GM08714 (cell line): Measurements from ENCODE around the gene MYO5A.
"Not testable (repeated sequence)": the region's sequence is repeated elsewhere in the genome, so short reads cannot be mapped to it uniquely, and the experiment has no call there.

ENCODE experiments used
- H3K4me3 ChIP-seq: fragments of 200-500 bp; sonication (Bioruptor generic); 2 replicates; pipeline ENCODE4 v1.5.1; 2014; ENCODE audit warnings: mild to moderate bottlenecking, low read length, inconsistent platforms
- ZNF274 ChIP-seq: IDR thresholded peaks from 2 replicates; pipeline ENCODE4 v1.6.1; 2012; ENCODE audit warnings: mild to moderate bottlenecking, low read depth, low read length

MYO5A gene

DNA sequence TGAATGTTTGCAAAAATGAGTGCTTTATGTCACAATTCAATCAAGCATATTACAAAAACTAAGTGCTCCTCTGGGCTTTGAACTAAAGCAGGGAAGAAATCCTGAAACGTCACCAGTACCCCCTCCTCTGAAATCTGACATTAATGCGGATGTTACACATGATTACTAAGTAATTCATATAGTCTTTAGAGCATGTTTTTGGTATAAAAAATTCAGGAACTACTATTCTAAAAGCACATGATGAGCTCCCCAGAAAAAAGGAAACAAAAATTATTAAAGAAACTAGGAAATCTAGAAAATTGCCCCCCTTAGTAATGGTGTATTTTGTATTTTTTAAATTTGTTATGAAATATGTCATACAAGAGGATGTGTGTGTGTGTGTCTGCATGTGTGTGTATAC lies 87.7 kb downstream of the MYO5A start:
- H3K4me3 ChIP-seq, result no peak overlapping the region
- no peak for TF ChIP-seq ZNF274

DNA sequence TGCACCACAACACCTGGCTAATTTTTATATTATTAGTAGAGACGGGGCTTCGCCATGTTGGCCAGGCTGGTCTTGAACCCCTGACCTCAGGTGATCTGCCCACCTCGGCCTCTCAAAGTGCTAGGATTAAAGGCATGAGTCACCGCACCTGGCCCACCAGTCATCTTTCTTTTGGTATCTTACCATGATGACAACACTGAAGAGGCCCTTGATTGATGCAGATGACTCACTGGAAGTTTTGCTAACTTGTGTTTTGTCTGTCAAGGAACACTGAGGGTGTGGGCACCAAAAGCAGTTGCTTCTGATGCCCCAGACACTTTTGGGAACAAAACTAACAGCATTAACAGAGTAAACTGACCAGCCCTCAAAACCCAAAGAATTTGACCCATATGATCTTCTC lies 88.3 kb downstream of the MYO5A start:
- TF ChIP-seq ZNF274, result no peak
- H3K4me3 ChIP-seq, result no peak overlapping the region

DNA sequence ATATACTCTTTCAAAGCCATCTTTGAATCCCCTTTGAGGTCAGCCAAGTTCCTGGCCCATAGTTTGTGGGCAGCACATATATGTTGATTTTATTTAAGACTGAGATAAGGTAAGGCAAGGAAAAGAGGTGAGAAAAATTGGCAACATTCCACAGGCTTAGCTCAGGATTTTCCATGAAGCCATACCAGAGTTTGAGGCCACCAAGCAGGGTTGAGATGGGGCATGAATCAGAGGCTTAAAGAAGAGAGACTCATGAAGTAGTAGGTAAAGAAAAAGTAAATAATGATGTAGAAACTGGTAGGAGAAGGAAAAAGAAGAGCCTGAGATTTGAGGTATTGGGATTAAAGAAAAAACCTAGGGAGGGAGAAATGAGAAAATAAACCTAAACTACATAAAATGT lies 89.2 kb downstream of the MYO5A start:
- no peak for TF ChIP-seq ZNF274

DNA sequence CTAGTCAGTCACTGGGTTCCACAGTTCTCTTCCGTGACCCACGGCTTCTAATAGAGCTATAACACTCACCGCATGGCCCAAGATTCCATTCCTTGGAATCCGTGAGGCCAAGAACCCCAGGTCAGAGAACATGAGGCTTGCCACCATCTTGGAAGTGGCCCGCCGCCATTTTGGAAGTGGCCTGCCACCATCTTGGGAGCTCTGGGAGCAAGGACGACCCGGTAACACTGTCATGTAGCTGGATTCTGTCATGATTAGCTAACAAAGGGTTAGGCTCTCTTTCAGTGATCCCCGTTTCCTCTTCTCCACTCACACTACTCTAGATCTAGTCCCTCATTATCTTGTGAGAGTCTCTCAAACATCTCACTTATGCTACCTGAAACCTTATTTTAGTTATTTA lies 89.6 kb downstream of the MYO5A start:
- H3K4me3 ChIP-seq, result not testable (repeated sequence)

More for the DNA sequence above, 89.2 kb downstream of the MYO5A start:
- no peak overlapping the region for H3K4me3 ChIP-seq

DNA sequence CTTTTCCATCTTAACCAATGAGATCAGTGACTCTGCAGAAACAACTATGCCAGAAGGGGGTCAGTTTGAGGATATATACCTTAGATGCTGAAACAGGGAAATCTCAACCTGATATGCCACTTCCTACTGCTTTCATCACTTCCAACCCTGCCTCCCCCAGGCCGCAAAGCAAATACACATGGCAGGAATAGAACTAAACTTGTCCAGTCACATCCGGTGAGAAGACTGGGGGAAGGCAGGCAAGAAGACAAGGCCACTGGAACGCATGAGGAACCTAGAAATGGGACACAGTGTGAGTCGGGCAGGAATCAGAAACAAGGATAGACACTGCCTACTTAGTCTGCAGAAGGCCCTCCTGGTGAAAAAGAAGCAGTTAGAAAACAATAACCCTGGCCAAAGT lies 90.6 kb downstream of the MYO5A start:
- no peak overlapping the region for H3K4me3 ChIP-seq
- TF ChIP-seq ZNF274, result no peak

DNA sequence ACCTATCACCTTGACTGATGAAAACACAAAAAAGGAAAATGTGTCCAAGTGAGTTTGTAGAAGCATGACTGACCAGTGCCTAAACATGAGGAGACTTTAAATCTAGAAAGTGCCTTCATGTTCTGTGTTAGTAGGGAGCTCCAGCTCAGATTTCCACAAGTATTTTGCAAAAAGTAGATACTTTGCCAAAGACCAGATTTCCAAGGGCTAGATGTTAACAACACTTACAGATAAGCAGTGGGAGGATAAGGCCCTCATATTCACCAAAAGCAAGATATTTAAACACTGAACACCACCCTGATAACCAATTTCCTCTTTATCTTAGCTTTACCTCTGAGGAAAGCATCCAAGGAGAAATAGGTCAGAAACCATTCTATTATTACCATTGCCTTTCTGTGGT lies 91.0 kb downstream of the MYO5A start:
- H3K4me3 ChIP-seq, result no peak overlapping the region
- no peak for TF ChIP-seq ZNF274

DNA sequence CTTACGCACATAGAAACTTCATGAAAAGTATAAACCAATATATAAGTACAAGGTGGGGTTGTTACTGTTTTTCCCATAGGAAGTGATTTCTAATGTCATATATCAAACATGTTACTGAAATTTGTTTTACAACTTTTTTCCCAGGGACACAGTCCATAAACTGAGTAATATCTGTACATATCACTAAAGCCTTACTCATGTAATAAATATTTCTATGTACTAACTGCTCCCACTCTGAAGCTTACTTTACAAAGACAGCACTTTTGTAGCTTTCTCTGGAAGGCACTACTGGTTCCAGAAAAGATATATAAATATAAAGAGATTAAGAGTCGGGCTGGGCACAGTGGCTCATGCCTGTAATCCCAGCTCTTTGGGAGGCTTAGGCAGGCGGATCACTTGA lies 91.7 kb downstream of the MYO5A start:
- TF ChIP-seq ZNF274, result no peak
- no peak overlapping the region for H3K4me3 ChIP-seq

DNA sequence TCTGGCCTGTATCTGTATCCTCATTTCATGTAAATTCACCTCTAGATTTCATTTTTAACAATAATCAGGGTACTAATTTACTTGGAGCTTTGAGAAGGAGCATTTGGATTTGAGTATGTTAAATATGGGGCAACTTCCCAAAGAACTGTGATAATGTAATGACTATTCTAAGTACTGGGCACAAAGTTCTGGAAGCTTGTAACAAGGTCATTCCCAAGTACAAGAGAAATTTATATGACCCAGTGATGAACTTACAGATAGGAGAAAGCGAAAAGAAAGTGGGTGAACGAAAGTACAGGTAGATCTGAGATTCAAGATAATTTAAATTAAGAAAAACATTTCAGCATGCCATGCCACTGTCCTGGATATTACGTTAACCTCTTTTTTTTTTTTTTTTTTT lies 93.8 kb downstream of the MYO5A start:
- no peak overlapping the region for H3K4me3 ChIP-seq
- TF ChIP-seq ZNF274, result no peak

DNA sequence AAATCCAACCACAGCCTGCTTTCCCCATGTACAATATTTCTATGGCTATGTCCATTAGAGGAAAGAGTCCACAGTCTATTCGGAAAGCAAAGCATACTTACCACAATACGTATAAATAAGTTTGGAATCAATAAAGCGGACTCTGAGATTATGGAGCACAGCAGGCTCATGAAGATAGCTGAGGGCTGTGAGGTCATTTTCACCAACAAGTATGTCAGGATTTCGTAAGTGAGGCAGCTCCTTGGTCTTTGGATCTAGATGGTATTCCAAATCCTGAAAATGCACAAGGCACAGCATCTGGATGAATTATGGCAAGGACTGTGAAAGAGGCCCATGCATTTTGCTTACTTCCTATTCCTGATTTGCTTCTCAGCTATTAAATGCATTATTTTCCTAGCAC lies 100.4 kb downstream of the MYO5A start:
- TF ChIP-seq ZNF274, result no peak
- H3K4me3 ChIP-seq, result no peak overlapping the region

DNA sequence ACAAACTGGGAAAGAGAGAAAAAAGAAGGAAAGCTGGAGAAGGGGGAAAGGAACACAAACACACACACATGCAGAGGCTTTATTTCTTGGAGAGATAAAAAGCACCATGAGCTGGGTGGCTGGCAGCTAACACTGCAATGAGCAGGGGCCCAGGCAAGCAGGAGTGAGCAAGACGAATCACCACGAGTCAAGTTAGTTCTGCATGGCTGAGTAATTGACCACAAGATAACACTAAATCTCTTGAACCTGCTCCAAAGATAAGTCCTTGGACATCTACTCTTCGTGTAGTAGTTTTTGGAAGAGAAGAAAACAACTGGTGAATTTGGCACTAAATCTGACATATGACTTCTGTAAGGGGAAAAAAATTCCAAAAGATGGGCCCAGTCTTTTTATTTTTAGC lies 100.9 kb downstream of the MYO5A start:
- TF ChIP-seq ZNF274, result no peak
- no peak overlapping the region for H3K4me3 ChIP-seq

DNA sequence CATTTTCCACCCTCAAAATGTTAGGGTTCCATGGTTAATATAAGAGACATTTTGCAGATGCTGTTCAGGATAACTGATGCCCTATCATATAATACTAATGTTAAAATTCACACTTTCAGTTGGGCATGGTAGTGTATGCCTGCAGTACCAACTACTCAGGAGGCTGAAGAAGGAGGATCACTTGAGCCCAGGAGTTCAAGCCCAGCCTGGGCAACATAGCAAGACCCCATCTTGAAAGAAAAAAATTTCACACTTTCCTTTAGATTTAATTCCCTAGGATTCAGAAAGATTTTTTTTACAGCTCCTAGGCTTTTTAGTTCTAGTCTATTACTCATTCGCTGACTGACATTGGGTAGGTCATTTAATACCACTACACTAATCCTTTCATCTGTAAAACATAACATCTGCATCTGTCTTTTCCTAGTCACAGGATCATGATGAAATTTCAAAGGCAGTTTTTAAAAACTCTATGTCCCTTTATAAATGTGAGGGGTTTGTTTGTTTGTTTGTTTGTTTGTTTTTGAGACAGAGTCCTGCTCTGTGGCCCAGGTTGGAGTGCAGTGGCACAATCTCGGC lies 103.7 kb downstream of the MYO5A start:
- no peak for TF ChIP-seq ZNF274
- H3K4me3 ChIP-seq, result no peak overlapping the region

DNA sequence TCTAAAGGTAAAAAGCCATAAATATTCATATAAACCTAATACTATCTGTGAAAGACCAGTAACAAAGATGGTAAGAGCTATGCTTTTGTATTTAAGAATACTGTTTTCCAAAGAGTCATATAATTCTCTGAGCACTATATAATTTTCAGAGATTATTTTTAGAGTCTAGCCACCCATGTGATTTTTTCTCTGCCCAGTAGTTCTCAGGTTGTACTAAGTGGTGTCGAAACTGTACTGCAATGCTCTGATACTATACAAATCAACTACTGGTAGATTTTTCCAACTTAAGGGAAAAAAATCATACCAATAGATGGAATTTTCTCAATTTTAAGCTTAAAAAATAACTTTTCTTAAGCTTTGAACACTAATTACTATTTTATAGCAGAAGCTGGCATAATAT lies 104.8 kb downstream of the MYO5A start:
- no peak for TF ChIP-seq ZNF274
- no peak overlapping the region for H3K4me3 ChIP-seq

DNA sequence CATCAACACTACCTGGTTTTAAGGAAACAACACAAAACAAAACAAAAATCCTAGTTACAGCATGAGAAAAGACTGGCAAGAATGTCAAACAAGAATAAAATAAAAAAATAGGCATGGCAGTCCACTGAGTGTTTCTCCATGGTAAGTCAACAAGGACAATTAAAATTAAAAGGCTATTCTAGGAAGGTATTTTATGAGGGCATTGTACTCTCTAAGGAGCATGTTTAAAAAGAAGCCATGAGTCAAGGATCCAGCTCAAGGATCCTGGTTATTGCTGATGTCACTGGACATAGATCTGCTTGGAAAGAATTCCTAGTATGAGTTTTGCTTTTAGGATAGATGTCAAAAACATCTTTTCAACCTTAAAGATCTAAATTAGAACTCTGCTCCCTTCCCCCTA lies 106.7 kb downstream of the MYO5A start:
- TF ChIP-seq ZNF274, result no peak
- H3K4me3 ChIP-seq, result no peak overlapping the region

DNA sequence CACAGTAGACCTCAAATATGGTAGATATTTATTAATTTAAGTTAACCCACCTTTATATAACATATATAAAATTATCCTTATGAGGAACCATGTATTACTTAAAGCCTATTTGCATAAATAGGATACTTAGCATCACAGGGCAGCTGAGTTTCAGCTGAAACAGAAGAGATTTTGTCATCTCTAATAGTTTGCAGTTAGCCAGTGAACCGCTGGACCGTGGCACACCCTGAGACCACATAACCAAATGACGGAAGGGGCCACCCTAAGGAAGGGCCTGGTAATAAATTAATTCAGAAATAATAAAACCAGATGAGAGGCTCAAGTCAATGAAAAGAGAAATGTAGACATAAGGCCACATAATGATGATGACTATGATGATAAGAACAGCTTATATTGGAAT lies 107.7 kb downstream of the MYO5A start:
- no peak overlapping the region for H3K4me3 ChIP-seq
- TF ChIP-seq ZNF274, result no peak

DNA sequence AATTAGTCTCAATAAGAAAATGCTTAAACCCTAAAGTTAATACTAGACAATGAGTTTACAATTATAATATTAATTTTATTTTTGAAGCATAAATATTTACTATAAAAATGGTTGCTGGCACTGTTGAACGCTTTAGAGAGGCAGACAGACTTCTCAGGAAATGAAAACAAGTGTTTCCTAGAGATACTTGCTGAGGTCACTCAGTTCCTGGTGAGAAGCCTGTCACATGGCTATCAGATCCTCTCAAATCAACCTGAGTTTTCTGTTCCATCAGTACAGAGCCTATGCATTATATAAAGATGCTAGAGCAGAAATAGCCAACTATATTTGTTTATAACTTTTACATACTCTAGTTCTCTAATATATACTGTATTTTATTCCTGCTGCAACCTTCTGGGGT lies 109.2 kb downstream of the MYO5A start:
- no peak for TF ChIP-seq ZNF274
- no peak overlapping the region for H3K4me3 ChIP-seq

DNA sequence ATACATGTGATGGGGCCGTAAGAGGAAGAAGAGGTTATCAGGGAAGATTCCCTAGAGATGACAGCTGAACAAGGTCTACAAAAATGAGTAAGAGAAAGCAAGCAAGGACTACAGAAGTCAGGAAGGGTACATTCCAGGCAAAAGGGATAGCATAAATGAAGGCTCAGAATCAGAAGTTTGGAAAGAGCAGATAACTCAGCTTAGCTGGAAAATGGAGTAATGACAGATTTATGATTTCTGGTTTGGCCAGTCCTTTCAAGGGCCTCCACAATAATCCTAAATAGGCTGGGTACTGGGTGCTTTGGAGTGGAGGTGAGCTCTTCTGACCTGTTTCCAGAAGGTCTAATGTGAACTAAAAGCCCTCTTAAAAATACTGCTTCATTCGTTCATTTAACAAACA lies 110.7 kb downstream of the MYO5A start:
- no peak for TF ChIP-seq ZNF274
- no peak overlapping the region for H3K4me3 ChIP-seq
